ENCODE results near the gene NPHP4. TPM values are rescaled to one million over a fixed set of nuclear protein-coding genes. Genes with fewer than 3 reads are reported as not detected.

The NPHP4 gene
- total and polyA plus RNA-seq, 9 of the 15 experiments (the other 6 are each of a cell fraction or from before 2014, with no cell fraction given) = 0.52 to 26.2 (median 6.7) TPM

DNA sequence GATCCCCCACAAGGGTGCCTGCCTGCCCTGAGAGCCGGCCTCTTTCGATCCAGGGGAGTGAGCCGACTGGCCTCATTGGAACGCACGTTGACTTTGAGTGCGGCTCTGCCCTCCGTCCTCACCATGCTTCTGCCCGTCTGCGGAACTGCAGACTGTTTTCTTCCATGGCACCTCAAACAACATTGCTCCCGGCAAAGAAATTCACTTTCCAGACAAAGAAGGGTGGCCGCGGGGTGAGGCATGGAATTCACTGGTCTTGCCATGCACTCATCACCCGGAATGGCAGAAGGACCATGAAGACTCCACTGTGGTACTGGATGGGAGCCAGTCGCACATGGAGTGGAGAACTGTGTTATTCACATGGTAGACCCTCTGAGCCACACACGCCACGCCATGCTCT lies 169.5 kb downstream of the NPHP4 start:
- BruUV-seq (replicated peaks) = no TSS peak
- no peak for ATAC-seq
- Histone ChIP-seq H3K9ac (ENCODE audit: insufficient read depth in 1 of 2, low read depth in 2 of 2, low read length in 2 of 2) (no peak overlapping the region), H3K79me2 (ENCODE audit: control insufficient read depth, insufficient read depth, low read length) (no peaks in the 10 kb centered on the region), H3K27me3 (ENCODE audit: control insufficient read depth in 2 of 2, insufficient read depth in 2 of 2, low read length in 2 of 2) (peaks cover 38 to 52% of the 10 kb centered on the region in 2 experiments), H3K27ac (ENCODE audit: extremely low read depth, low read depth, low read length) (no peak overlapping the region), H3K4me1 (replicated peaks in 1 of 2; ENCODE audit: control insufficient read depth in 2 of 2, insufficient read depth in 2 of 2, low read length in 2 of 2) (no peaks in the 10 kb centered on the region), H2AFZ (ENCODE audit: low read depth, low read length) (no peak overlapping the region), H3K4me2 (ENCODE audit: insufficient read depth, low read length) (no peak overlapping the region), H4K20me1 (replicated peaks; ENCODE audit: control insufficient read depth, insufficient read depth, low read length) (0 out of 2 replicates have a peak, but pooled peaks cover 15% of the 10 kb centered on the region), H3K9me3 (replicated peaks; ENCODE audit: control insufficient read depth, insufficient read depth, low read depth, low read length) (no peaks in the 10 kb centered on the region; the same call in 1 of the 2 replicates), H3K9me1 (ENCODE audit: control insufficient read depth, insufficient read depth, low read length) (no peaks in the 10 kb centered on the region), H3K36me3 (ENCODE audit: control insufficient read depth, insufficient read depth, low read length) (no peaks in the 10 kb centered on the region), H3K4me3 (no peak overlapping the region)
- ChIA-PET POLR2A (no interaction called here), CTCF (ENCODE audit: low intra/inter-chr PET ratio) (no interaction called here)
- intact Hi-C loops (cut with micrococcal nuclease) = no loop called here
- FAIRE-seq = no peak
- 2% methylated on average over 16 of the region's 16 CpGs for WGBS (ENCODE audit: insufficient coverage, low coverage, missing lambda C conversion rate)
- in situ Hi-C loops (cut with MboI) = no loop called here
- DNase-seq (ENCODE audit: extremely low read depth in 1 of 4, low spot score in 3 of 4) = no peak
- TF ChIP-seq ZBTB2 (IDR thresholded peaks at IDR 0.05) (no peak), ZNF232 (CRISPR knock-in tag; IDR thresholded peaks at IDR 0.05) (no peak), ZNF217 (CRISPR knock-in tag; IDR thresholded peaks at IDR 0.05) (no peak), ZNF740 (CRISPR knock-in tag; IDR thresholded peaks at IDR 0.05) (no peak), ZNF740 (tag; IDR thresholded peaks at IDR 0.05) (no peak), IRF2 (CRISPR knock-in tag; IDR thresholded peaks at IDR 0.05) (no peak), PATZ1 (CRISPR knock-in tag; IDR thresholded peaks at IDR 0.05; ENCODE audit: borderline replicate concordance) (no peak), PPARD (CRISPR knock-in tag; IDR thresholded peaks at IDR 0.05) (no peak)
